Adrenal gland (tissue), 12 donors: ENCODE data around the gene STMN1. TPM values are rescaled to one million over a fixed set of nuclear protein-coding genes. Genes with fewer than 3 reads are reported as not detected.

Experiments
- DNase-seq, 7 donors: peaks; one replicate each; pipeline ENCODE4 v3.0.0-alpha.2; 2019 to 2020
- H3K27ac ChIP-seq, 5 donors: fragments of 200-600 bp; sonication (generic) in 4 of 5; 1 replicate in 3 of 5; 2 replicates in 2 of 5; pipeline versions ENCODE4 v1.5.1 to v1.8.0; 2016 to 2020; ENCODE audit warnings: mild to moderate bottlenecking in 1 of 5
- H3K27me3 ChIP-seq: fragments of 200-600 bp; 2 replicates; pipeline ENCODE4 v1.8.0; 2021
- H3K36me3 ChIP-seq, 2 donors: fragments of 200-600 bp; replicated peaks in 1 of 2; 1 replicate in 1 of 2; 2 replicates in 1 of 2; pipeline versions ENCODE4 v1.5.1 to v1.8.0; 2018 to 2022
- H3K4me1 ChIP-seq, 2 donors: fragments of 200-600 bp; replicated peaks in 1 of 2; 1 replicate in 1 of 2; 2 replicates in 1 of 2; pipeline versions ENCODE4 v1.5.1 to v1.8.0; 2018 to 2021
- H3K4me3 ChIP-seq, 4 donors: fragments of 200-600 bp; sonication (generic) in 3 of 4; one replicate each; pipeline ENCODE4 v1.5.1; 2016 to 2018
- H3K9me3 ChIP-seq, 3 donors: fragments of 200-600 bp; sonication (generic) in 1 of 3; replicated peaks in 1 of 3; 1 replicate in 2 of 3; 2 replicates in 1 of 3; pipeline versions ENCODE4 v1.5.1 to v1.8.0; 2016 to 2021
- CTCF ChIP-seq, 6 experiments: fragments of 450-650 bp in 4 of 6; fragments of 200-600 bp in 2 of 6; sonication (generic) in 1 of 6; IDR thresholded peaks; 1 replicate in 5 of 6; 2 replicates in 1 of 6; pipeline versions ENCODE4 v1.5.1 to v1.8.0; 2016 to 2021; ENCODE audit warnings: antibody characterized with exemption in 6 of 6, mild to moderate bottlenecking in 2 of 6, moderate library complexity in 1 of 6
- POLR2A ChIP-seq, 2 donors: fragments of 450-650 bp; IDR thresholded peaks; one replicate each; pipeline ENCODE4 v1.6.1; 2017; ENCODE audit warnings: antibody characterized with exemption in 2 of 2, mild to moderate bottlenecking in 2 of 2, moderate library complexity in 1 of 2
- WGBS, 4 donors: extraction: QIAGEN DNeasy Blood & Tissue Kit in 2 of 4; methylation state at CpG; one replicate each; pipeline versions ENCODE4 v1.1.5 to v1.1.7; 2013 to 2017; 5-methylcytosine and 5-hydroxymethylcytosine counted together
- intact Hi-C, 2 donors: fragments of 100-400 bp; cut with DNase I; formaldehyde crosslinking; loops; one replicate each; pipeline versions ENCODE4 v1.14.1 to v1.15.0; 2022 to 2023
- microRNA-seq, 3 donors: library from miRNA; unstranded; fragments of <30 nt; microRNA quantifications; one replicate each; pipeline ENCODE4, GENCODE V29; 2017 to 2020
- polyA plus RNA-seq, 3 donors: library from polyadenylated mRNA; stranded (reverse); fragments of 200-250 nt in 2 of 3; fragments of 350-450 nt in 1 of 3; fragmentation: Illumina TruSeq in 1 of 3; extraction: RNeasy Lipid Tissue Mini Kit (QIAGEN cat#74804) in 1 of 3; gene quantifications; one replicate each; pipeline ENCODE4 v1.2.3, GENCODE V29; 2013 to 2014
- small RNA-seq, 2 donors: library from RNA; depleted of rRNA; stranded (forward); fragments of <200 nt; gene quantifications; one replicate each; pipeline ENCODE3, GENCODE V24; 2016
- total RNA-seq, 9 donors: library from RNA; depleted of rRNA in 4 of 9; stranded (reverse); fragments of >200 nt in 4 of 9; fragments of 120-200 nt in 1 of 9; fragmentation: NEBNext Ultra II Directional in 1 of 9; extraction: Animal tissue kit (Norgen Biotek cat#: 25700) in 1 of 9; gene quantifications; one replicate each; pipeline versions ENCODE4 v1.1.0 to v1.2.4, GENCODE V29; 2013 to 2023
- donor health status: healthy with polysubstance abuse.
- donor health status: Bipolar disorder and iron deficiency.
- donor health status: DM: yes; HTN: yes; CAD: no.
- donor health status: DM: no; HTN: no; CAD: no.
- donor health status: DM: no; HTN: no; CAD: no.
- donor health status: DM: yes; HTN: yes; CAD: no.

STMN1 gene
- total and polyA plus RNA-seq, 12 donors: 7.9 to 242 (median 28.0) TPM

GRCh38 chr1:25858494-25858893 is 47.7 kb downstream of the STMN1 start:
- intact Hi-C loops: no loop called here

DNA sequence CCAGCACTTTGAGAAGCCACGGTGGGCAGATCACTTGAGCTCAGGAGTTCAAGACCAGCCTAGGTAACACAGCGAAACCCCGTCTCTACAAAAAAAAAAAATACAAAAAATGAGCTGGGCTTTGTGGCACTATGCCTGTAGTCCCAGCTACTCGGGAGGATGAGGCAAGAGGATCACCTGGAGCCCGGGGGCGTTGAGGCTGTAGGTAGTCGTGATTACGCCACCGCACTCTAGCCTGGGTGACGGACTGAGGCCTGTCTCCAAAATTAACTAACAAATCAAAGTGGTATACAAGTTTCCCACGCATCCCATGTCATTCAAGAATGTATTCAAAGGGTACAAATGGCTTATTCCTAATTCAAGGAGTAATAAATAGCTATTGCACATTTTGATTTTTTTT is 49.4 kb downstream of the STMN1 start:
- no peak for DNase-seq
- H3K9me3 ChIP-seq: no peaks in the 10 kb centered on the region
- TF ChIP-seq CTCF (IDR thresholded peaks at IDR 0.05) (no peak), POLR2A (IDR thresholded peaks at IDR 0.05) (no peak)
- peaks cover 6 to 26% of the 10 kb centered on the region in 2 donors for H3K4me1 ChIP-seq
- H3K27ac ChIP-seq: no peak overlapping the region
- 91 to 96% (median 93%) methylated on average over 11 of the region's 11 CpGs for WGBS, 4 donors
- no peaks in the 10 kb centered on the region for H3K27me3 ChIP-seq
- H3K4me3 ChIP-seq: no peak overlapping the region
- no peaks in the 10 kb centered on the region for H3K36me3 ChIP-seq
- intact Hi-C loops: no loop called here

More at GRCh38 chr1:25858494-25858893, 47.7 kb downstream of the STMN1 start:
- no peak for TF ChIP-seq CTCF (IDR thresholded peaks at IDR 0.05)
- TF ChIP-seq POLR2A (IDR thresholded peaks at IDR 0.05): no peak
- DNase-seq: no peak
- H3K27me3 ChIP-seq: no peaks in the 10 kb centered on the region
- no peak overlapping the region for H3K27ac ChIP-seq
- WGBS, 4 donors: 49 to 58% (median 54%) methylated on average over 7 of the region's 7 CpGs
- H3K4me3 ChIP-seq: peak overlapping the region in 1 of 4 donors; percentile 56
- no peaks in the 10 kb centered on the region for H3K9me3 ChIP-seq
- H3K36me3 ChIP-seq: peaks cover 0 to 15% of the 10 kb centered on the region in 2 donors
- H3K4me1 ChIP-seq: peaks cover 6 to 26% of the 10 kb centered on the region in 2 donors

DNA sequence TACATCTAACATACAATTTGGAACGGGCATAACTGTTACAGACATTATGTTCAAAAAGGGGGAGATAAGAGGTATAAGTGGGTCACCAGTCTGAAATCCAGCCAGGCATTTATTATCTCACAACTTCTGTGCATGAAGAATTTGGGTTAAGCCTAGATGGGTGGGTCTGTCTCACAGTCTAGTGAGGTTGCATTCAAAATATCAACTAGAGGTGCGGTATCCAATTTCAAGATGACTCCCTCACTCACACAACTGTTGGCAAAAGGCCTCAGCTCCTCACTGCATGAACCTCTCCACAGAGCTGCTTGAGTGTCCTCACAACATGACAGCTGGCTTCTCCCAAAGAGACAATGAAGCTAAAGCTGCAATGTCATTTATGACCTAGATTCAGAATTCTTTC is 51.7 kb downstream of the STMN1 start:
- peaks cover 6 to 10% of the 10 kb centered on the region in 2 donors for H3K4me1 ChIP-seq
- H3K9me3 ChIP-seq: no peaks in the 10 kb centered on the region
- no peak overlapping the region for H3K4me3 ChIP-seq
- TF ChIP-seq POLR2A (IDR thresholded peaks at IDR 0.05) (no peak), CTCF (IDR thresholded peaks at IDR 0.05) (no peak)
- no peak overlapping the region for H3K27ac ChIP-seq
- no peak for DNase-seq
- no peaks in the 10 kb centered on the region for H3K27me3 ChIP-seq
- no peaks in the 10 kb centered on the region for H3K36me3 ChIP-seq
- 86 to 97% (median 91%) methylated on average over 2 of the region's 2 CpGs for WGBS, 4 donors
- intact Hi-C loops: no loop called here

Small RNA genes lying within 50 kb of the gene (microRNA-seq; reads per million reads assigned to microRNA genes)
- 0.38 to 1.4 (median 0.45) reads per million in 3 donors for gene MIR3917

Small RNA genes lying within 50 kb of the gene (small RNA-seq; reads per million reads assigned to genes)
- 0 reads per million in 2 donors for gene AL033528.1
- gene RF00019: 0 reads per million in 2 donors
- 0 reads per million in 2 donors for gene SNRPFP2

Other genes starting within 250 kb of the STMN1 start
- 100 to 1,000 TPM in 1 of 9 donors, 10 to 100 TPM in 7, 1 to 10 TPM in 1; 8.7 to 105 (median 73.9) TPM for gene SELENON, start 106.2 kb downstream of the STMN1 start, total RNA-seq
- 10 to 100 TPM; 35.6 to 75.9 (median 37.7) TPM for gene SELENON, start 106.2 kb downstream of the STMN1 start, polyA plus RNA-seq
- 100 to 1,000 TPM; 116 to 285 (median 187) TPM for gene MTFR1L, start 86.5 kb downstream of the STMN1 start, total RNA-seq
- 100 to 1,000 TPM; 157 to 298 (median 284) TPM for gene MTFR1L, start 86.5 kb downstream of the STMN1 start, polyA plus RNA-seq
- 1 to 10 TPM in 3 of 9 donors, under 1 TPM in 6; 0.24 to 3.4 (median 0.83) TPM for gene AUNIP, start 47.0 kb downstream of the STMN1 start, total RNA-seq
- 1 to 10 TPM in 1 of 3 donors, under 1 TPM in 2; 0.56 to 1.2 (median 0.74) TPM for gene AUNIP, start 47.0 kb downstream of the STMN1 start, polyA plus RNA-seq
- 10 to 100 TPM; 30.2 to 71.8 (median 35.6) TPM for gene PAQR7, start 30.7 kb downstream of the STMN1 start, total RNA-seq
- gene PAQR7, start 30.7 kb downstream of the STMN1 start, polyA plus RNA-seq: 10 to 100 TPM; 19.9 to 26.1 (median 20.6) TPM
- 10 to 100 TPM in 8 of 9 donors, 1 to 10 TPM in 1; 6.6 to 32.8 (median 14.9) TPM for gene PAFAH2, start 91.6 kb upstream of the STMN1 start, total RNA-seq
- gene PAFAH2, start 91.6 kb upstream of the STMN1 start, polyA plus RNA-seq: 10 to 100 TPM in 1 of 3 donors, 1 to 10 TPM in 2; 8.3 to 12.3 (median 8.4) TPM
- gene EXTL1, start 115.4 kb upstream of the STMN1 start, total RNA-seq: 1 to 10 TPM in 7 of 9 donors, under 1 TPM in 2; 0.50 to 6.5 (median 2.1) TPM
- gene EXTL1, start 115.4 kb upstream of the STMN1 start, polyA plus RNA-seq: 1 to 10 TPM in 2 of 3 donors, under 1 TPM in 1; 0.31 to 4.2 (median 1.1) TPM
- 1 to 10 TPM in 5 of 9 donors, under 1 TPM in 4; 0.06 to 4.8 (median 1.1) TPM for gene SLC30A2, start 139.7 kb upstream of the STMN1 start, total RNA-seq
- under 1 TPM; 0.15 to 0.32 (median 0.27) TPM for gene SLC30A2, start 139.7 kb upstream of the STMN1 start, polyA plus RNA-seq
- 1 to 10 TPM in 1 of 9 donors, under 1 TPM in 2, not detected in 6; 0.06 to 4.6 (median 0.18) TPM for gene TRIM63, start 161.2 kb upstream of the STMN1 start, total RNA-seq
- under 1 TPM in 2 of 3 donors, not detected in 1; 0.16 to 0.24 TPM for gene TRIM63, start 161.2 kb upstream of the STMN1 start, polyA plus RNA-seq
- gene PDIK1L, start 205.4 kb upstream of the STMN1 start, total RNA-seq: 1 to 10 TPM; 2.3 to 9.8 (median 8.2) TPM
- 1 to 10 TPM; 1.6 to 6.6 (median 1.7) TPM for gene PDIK1L, start 205.4 kb upstream of the STMN1 start, polyA plus RNA-seq